OCI-LY7 (cell line): ENCODE measurements around the gene MAPRE3. TPM values are rescaled to one million over a fixed set of nuclear protein-coding genes. Genes with fewer than 3 reads are reported as not detected.
A peak's percentile ranks its signal among the peaks of the same experiment; 100 is the strongest.
"Not testable (repeated sequence)": the region's sequence is repeated elsewhere in the genome, so short reads cannot be mapped to it uniquely, and the experiment has no call there.

Source experiments
- BruUV-seq: library from RNA; stranded (reverse); fragments of 400-500 nt; replicated peaks from 2 replicates; lab custom pipeline; 2021; lab: Mats Ljungman, UMichigan
- CTCF ChIA-PET: fragments of 300-600 bp; sonication (Branson Sonifier 250); formaldehyde crosslinking; loops from one replicate; lab custom pipeline; 2022; ENCODE audit warnings: antibody characterized with exemption; ENCODE audit not compliant: unreplicated experiment; lab: Charles Lee
- POLR2A ChIA-PET: fragments of 300-600 bp; sonication (Branson Sonifier 250); formaldehyde crosslinking; loops from one replicate; lab custom pipeline; 2022; ENCODE audit warnings: antibody characterized with exemption; lab: Charles Lee
- DNase-seq: peaks from one replicate; pipeline ENCODE4 v3.0.0-alpha.2; 2015; ENCODE audit warnings: low spot score
- H2AFZ ChIP-seq: fragments of 200-600 bp; sonication (generic), shearing (Covaris generic); 2 replicates; pipeline ENCODE4 v1.6.1; 2014; ENCODE audit warnings: mild to moderate bottlenecking, antibody characterized with exemption, low read length, moderate library complexity
- H3K27ac ChIP-seq: fragments of 200-600 bp; sonication (generic); 2 replicates; pipeline ENCODE4 v1.5.1; 2014; ENCODE audit warnings: mixed run types, low read depth, mild to moderate bottlenecking, moderate library complexity, low read length, inconsistent platforms; ENCODE audit not compliant: poor library complexity, severe bottlenecking
- H3K36me3 ChIP-seq: fragments of 200-600 bp; sonication (generic); 2 replicates; pipeline ENCODE4 v1.6.1; 2014; ENCODE audit warnings: mild to moderate bottlenecking, antibody characterized with exemption, low read length, moderate library complexity, mixed read lengths; ENCODE audit not compliant: insufficient read depth
- H3K4me1 ChIP-seq: fragments of 200-600 bp; sonication (generic); 2 replicates; pipeline ENCODE4 v1.5.1; 2014; ENCODE audit warnings: mild to moderate bottlenecking, low read length; ENCODE audit not compliant: insufficient read depth, poor library complexity, severe bottlenecking
- H3K4me2 ChIP-seq: fragments of 200-600 bp; sonication (generic); 2 replicates; pipeline ENCODE4 v1.6.1; 2014; ENCODE audit warnings: mild to moderate bottlenecking, low read length
- H3K4me3 ChIP-seq: fragments of 200-600 bp; sonication (generic); 2 replicates; pipeline ENCODE4 v1.5.1; 2014; ENCODE audit warnings: mild to moderate bottlenecking, low read depth, low read length; ENCODE audit not compliant: poor library complexity, severe bottlenecking
- H3K79me2 ChIP-seq: fragments of 200-600 bp; sonication (generic); 2 replicates; pipeline ENCODE4 v1.6.1; 2016; ENCODE audit warnings: low read depth, mild to moderate bottlenecking, low read length, moderate library complexity, mixed read lengths; ENCODE audit not compliant: insufficient read depth
- H3K9me2 ChIP-seq: fragments of 200-600 bp; sonication (generic); 2 replicates; pipeline ENCODE4 v1.6.1; 2016; ENCODE audit warnings: mild to moderate bottlenecking, low read length, mixed read lengths; ENCODE audit not compliant: insufficient read depth
- H3K9me3 ChIP-seq: fragments of 200-600 bp; sonication (generic); 2 replicates; pipeline ENCODE4 v1.6.1; 2014; ENCODE audit warnings: mild to moderate bottlenecking, mixed run types, low read length, mixed read lengths
- H4K20me1 ChIP-seq: fragments of 200-600 bp; sonication (generic); 2 replicates; pipeline ENCODE4 v1.6.1; 2014; ENCODE audit warnings: mild to moderate bottlenecking, antibody characterized with exemption, low read length, moderate library complexity, mixed read lengths; ENCODE audit not compliant: insufficient read depth
- CTCF ChIP-seq: fragments of 200-600 bp; sonication (generic); conservative IDR thresholded peaks from 2 replicates; pipeline ENCODE4 v1.5.1; 2014; ENCODE audit warnings: mild to moderate bottlenecking, antibody characterized with exemption, low read length, moderate library complexity, mixed read lengths
- EZH2phosphoT487 ChIP-seq: fragments of 200-600 bp; sonication (generic); IDR thresholded peaks from 2 replicates; pipeline ENCODE4 v1.6.1; 2018; ENCODE audit warnings: low read depth, borderline replicate concordance, mild to moderate bottlenecking, mixed run types, antibody characterized with exemption, low read length, moderate library complexity, mixed read lengths
- intact Hi-C: fragments of 100-400 bp; cut with micrococcal nuclease; formaldehyde crosslinking; loops from one replicate; pipeline ENCODE4 v1.10.0; 2022; ENCODE audit not compliant: unreplicated experiment
- total RNA-seq, 2 experiments: library from RNA; depleted of rRNA in 1 of 2; stranded (reverse); fragments of >200 nt in 1 of 2; shearing (Covaris generic) in 1 of 2; gene quantifications; 2 replicates each; pipeline ENCODE4 v1.2.3, GENCODE V29; 2014 to 2022

Gene MAPRE3
- total RNA-seq, 2 experiments from 2014 or later, result not detected

- TF ChIP-seq CTCF (peak; percentile 82), EZH2phosphoT487 (no peak)
- Histone ChIP-seq H3K4me1 (no peaks in the 10 kb centered on the region), H2AFZ (no peak overlapping the region), H3K4me2 (no peak overlapping the region), H3K9me2 (no peaks in the 10 kb centered on the region), H3K27ac (no peak overlapping the region), H3K36me3 (no peaks in the 10 kb centered on the region), H3K4me3 (no peak overlapping the region), H3K9me3 (no peaks in the 10 kb centered on the region), H4K20me1 (no peaks in the 10 kb centered on the region), H3K79me2 (no peaks in the 10 kb centered on the region)
- DNase-seq, result peak; percentile 61
- BruUV-seq, result no TSS peak
- ChIA-PET POLR2A (interaction anchor here (1.2 kb wide), 1 partner anchor 124 kb away, joined by 4 read pairs; no protein-coding TSS in a partner anchor), CTCF (interaction anchor here (1.2 kb wide), 1 partner anchor 63 kb away, joined by 3 read pairs; no protein-coding TSS in a partner anchor)
- intact Hi-C loops, result loop anchor here (1.0 kb wide), 1 partner anchor 76 kb away; no protein-coding TSS in a partner anchor
These were observed 47.8 kb upstream of the MAPRE3 start for GRCh38 chr2:26922405-26923188.

- H3K79me2 ChIP-seq, H3K4me3 ChIP-seq, H2AFZ ChIP-seq, H3K27ac ChIP-seq, DNase-seq, BruUV-seq, H3K9me3 ChIP-seq, intact Hi-C loops, H3K9me2 ChIP-seq, POLR2A ChIA-PET, H3K4me2 ChIP-seq, H4K20me1 ChIP-seq, H3K36me3 ChIP-seq, H3K4me1 ChIP-seq: not testable (repeated sequence)
- CTCF ChIA-PET, result interaction anchor here (1.2 kb wide), 1 partner anchor 63 kb away, joined by 3 read pairs; no protein-coding TSS in a partner anchor
These were observed 47.3 kb upstream of the MAPRE3 start for GRCh38 chr2:26923189-26923466.

GRCh38 chr2:26924731-26925099, 45.7 kb upstream of the MAPRE3 start:
- H3K27ac ChIP-seq, result no peak overlapping the region
- H3K9me3 ChIP-seq, result no peaks in the 10 kb centered on the region
- no peaks in the 10 kb centered on the region for H3K9me2 ChIP-seq
- H3K4me2 ChIP-seq, result no peak overlapping the region
- no TSS peak for BruUV-seq
- no peaks in the 10 kb centered on the region for H3K79me2 ChIP-seq
- DNase-seq, result no peak
- TF ChIP-seq EZH2phosphoT487 (no peak), CTCF (no peak)
- H3K4me3 ChIP-seq, result no peak overlapping the region
- H3K4me1 ChIP-seq, result no peaks in the 10 kb centered on the region
- H4K20me1 ChIP-seq, result no peaks in the 10 kb centered on the region
- ChIA-PET POLR2A (no interaction called here), CTCF (no interaction called here)
- no peaks in the 10 kb centered on the region for H3K36me3 ChIP-seq
- H2AFZ ChIP-seq, result no peak overlapping the region
- intact Hi-C loops, result no loop called here
